OCI-M1 (cell line): ENCODE measurements around the gene GPR151.
"Not testable (repeated sequence)": the region's sequence is repeated elsewhere in the genome, so short reads cannot be mapped to it uniquely, and the experiment has no call there.

Experiments
- DNase-seq: peaks from one replicate; lab custom pipeline; 2025; lab: John Stamatoyannopoulos, UW

Gene GPR151

GRCh38 chr5:146516151-146516475 is at the start of gene GPR151:
TSS of gene GPR151 (minus strand) at chr5:146516190. CDS start at chr5:146516113, 77 bp downstream.
- DNase-seq, result peak; percentile 35

DNA sequence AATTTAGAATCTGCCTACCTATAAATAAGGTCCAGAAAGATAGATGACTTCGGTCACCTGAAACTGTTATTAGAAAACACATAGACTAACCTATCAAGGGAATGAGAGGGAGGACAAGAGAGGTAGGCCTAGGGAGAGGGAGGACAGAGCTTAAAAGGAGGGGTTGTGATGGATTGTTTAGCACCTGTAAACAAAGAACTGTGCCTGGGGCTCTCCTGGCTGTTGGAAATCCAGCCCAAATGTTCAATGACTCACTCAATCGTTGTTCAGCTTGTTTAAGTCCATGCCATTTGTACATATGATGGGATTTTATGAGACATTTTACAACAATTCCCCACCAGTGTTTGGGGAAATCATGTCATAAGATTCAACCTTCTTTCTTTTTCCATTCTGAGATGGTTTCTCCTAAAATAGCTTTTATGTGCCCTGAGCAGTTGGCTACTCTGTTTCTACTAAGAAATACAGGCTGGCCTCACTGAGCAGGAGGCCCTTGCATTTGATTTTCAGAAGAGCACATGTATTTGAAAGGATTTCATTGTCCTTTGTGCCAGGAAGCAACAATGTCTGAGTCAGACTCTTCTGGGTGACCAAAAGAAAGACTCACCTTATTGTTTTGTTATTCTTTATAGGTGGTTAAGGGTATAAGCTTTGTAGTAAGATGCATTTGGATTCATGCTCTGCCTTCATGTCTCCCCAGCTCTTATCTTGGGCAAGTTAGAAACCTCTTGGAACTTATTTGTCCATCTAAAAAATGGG is 48.2 kb upstream of the GPR151 start:
- no peak for DNase-seq

GRCh38 chr5:146562461-146562860 is 46.5 kb upstream of the GPR151 start:
- no peak for DNase-seq

DNA sequence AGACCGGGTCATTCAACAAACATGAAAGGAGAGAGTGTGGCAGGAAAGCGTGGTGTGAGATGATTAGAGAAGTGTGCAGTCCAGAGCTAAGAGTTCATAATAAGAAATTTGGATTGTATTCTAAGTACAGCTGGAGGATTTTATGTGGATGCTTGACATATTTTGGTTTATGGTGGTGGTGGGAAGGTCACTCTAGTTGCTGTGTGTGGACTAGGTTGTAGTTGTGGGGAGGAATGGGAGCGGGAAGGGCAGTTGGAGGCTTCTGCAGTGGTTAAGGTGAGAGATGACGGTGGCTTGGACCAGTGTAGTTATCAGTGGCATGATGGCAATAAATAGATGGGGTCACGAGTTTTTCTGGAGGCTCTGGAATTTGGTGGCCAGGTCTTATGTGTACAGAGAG is 45.7 kb upstream of the GPR151 start:
- DNase-seq, result no peak

DNA sequence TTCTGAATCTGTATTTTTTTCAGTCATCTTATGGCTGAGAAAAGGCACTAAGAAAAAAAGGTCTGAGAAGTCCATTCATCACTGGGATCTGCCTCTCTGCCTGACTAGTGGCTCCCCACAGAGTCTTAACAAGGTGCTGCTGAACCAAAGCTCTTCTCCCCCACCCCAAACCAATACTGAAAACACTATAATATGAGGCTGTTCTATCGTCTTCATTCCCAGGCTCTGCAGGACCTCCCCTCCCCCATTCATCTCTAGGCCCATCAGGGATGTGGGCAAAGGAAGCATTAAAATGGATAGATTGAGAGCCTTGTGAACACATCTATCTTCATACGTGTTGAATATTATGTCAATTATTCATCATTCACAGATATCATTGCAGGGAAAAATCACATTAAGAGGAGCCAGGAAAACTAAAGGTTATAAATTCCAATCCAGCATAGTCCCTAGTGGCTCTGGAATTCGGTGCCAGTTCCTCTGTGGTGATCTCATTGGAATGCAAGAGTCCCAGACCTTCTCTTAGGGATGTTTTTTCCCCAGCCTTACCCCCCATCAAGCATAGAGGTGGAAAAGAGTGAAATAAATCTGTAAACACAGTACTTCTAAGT is 44.3 kb upstream of the GPR151 start:
- no peak for DNase-seq

- not testable (repeated sequence) for DNase-seq
These were observed 40.9 kb upstream of the GPR151 start for GRCh38 chr5:146556884-146557283.

GRCh38 chr5:146553446-146553845 is 37.5 kb upstream of the GPR151 start:
- DNase-seq, result no peak

GRCh38 chr5:146549615-146550014 is 33.6 kb upstream of the GPR151 start:
- DNase-seq, result no peak

DNA sequence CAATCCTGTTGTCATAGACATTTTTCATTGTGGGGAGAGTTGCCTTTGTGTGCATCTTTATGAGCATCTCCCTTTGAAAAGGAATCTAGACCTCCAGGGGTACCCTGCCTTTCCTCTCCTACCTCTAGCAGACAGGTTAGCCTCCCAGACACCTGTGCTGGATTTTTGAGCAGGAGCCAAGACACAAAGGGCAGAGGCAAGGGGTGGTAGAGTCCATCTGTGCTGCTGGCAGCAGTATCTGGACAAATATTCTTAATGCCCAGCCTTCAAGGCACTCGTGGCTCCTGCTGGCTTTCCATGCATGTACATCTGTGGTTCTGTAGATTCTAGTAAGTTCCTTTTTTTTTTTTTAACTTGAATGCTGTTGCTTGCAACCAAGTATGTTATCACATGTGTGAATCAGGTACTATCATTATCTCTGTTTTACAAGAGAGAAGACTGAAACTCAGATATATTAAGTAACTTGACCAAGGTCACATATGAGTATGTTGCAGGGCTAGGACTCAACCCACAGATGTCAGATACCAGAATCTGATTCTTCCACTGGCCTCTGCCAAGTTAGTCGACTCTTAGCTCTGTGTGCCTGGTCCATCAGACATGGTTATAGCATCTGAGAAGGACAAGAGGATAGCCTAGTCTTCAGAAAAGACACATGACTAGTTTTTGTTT is 32.9 kb upstream of the GPR151 start:
- no peak for DNase-seq

GRCh38 chr5:146544232-146544631 is 28.2 kb upstream of the GPR151 start:
- DNase-seq, result no peak

DNA sequence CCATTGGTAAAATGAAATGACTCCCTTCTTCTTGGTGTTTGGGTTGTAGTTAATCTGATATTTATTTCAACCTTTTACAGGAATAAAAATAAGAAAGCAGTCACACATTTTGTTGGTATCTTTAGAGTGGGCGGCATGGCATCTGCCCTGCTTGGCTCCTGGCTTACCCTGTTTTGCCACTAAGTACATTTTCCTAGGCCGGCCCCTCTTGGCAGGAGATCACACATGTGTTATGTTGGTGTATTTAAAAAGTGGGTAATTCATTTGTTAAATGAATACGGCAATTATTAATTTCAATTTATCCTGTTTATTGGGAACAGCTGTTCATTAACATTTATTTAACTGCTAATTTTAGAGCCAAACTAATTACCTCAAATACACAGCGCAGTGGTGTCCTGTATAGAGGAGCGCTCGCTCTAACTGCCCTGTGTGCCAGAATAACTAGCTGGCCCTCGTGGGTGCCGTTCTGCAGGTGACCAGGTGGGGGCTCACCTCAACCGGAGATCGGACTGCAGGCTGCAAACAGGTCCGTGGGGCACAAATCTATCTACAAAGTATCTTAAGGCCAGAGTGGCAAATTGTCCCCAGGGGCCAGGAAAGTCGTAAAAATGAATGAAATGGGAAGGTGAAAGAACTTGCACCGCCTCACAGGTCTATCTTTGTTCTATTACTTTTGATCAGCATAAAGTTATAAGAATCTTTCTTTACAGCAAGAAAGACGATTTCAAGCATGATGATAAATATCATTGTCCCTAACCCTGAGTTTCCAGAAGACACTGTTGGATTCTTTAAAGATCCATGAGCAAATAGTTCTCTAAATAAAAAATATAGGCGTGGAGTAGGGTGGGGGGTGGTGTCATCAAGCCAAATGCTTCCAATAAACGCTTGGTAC is 26.2 kb upstream of the GPR151 start:
- DNase-seq, result peak; percentile 74

DNA sequence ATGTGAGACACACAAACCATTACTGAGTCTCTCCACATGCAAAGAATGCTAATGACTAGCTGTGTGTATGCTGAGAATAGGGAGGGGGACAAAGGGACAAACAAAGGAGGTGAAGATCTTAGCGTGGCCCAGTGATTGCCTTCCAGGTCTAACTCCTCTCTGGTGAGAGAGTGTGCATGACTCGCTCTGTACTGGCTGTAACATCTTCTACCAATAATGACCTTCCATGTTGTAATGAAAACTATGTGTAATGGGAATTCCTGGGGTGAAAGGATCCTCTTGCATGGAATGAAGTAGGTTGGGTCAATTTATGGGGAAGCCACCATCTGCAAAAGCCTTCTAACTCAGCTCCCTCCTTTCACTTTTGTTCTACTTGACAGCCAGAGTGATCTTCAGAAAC is 24.4 kb upstream of the GPR151 start:
- no peak for DNase-seq

GRCh38 chr5:146539973-146540372 is 24.0 kb upstream of the GPR151 start:
- DNase-seq, result no peak

- no peak for DNase-seq
These were observed 22.4 kb upstream of the GPR151 start for GRCh38 chr5:146538432-146538831.

DNA sequence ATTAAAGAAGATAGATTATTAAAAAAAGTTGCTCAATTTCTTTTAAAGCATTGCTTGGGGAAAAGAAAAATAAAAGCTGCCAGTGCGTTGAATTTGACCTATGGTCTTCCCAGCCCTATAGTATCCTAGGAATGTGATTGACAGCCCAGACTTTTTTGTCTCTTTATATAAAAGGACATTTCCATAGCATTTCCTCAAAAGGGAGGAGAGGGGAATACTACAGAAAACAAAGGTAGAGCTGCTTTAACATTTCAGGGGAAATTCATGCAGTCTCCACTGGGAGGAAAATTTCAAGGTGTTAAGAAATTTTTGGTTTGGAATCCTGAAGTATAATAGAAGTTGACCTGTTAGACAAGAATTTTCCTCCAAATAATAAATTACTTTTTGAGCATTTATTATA is 17.9 kb upstream of the GPR151 start:
- no peak for DNase-seq

- peak; percentile 85 for DNase-seq
These were observed 17.4 kb upstream of the GPR151 start for GRCh38 chr5:146533260-146533857.

DNA sequence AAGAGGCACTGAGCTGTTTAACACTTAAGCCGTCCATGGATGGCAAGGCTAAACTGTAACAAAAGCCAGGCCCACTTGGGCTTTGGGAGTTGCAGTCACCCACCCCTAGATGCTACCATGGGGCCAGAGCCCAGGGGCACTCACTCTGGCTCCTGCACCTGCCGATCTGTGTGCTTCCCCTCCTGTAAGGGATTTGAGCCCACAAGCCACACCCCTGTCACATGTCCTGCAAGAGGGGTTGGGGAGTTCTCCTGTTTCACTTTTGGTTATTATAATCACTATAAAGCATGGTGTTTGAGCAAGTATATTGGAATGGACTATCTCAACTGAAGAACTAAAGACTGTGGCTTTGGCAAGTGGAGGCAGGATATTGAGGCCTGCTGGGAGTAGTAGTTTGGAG is 14.0 kb upstream of the GPR151 start:
- peak; percentile 72 for DNase-seq

- peak; percentile 55 for DNase-seq
These were observed 12.2 kb upstream of the GPR151 start for GRCh38 chr5:146528236-146528635.

- no peak for DNase-seq
These were observed 11.8 kb upstream of the GPR151 start for GRCh38 chr5:146527785-146528184.

GRCh38 chr5:146523698-146524097 is 7.7 kb upstream of the GPR151 start:
- DNase-seq, result no peak

DNA sequence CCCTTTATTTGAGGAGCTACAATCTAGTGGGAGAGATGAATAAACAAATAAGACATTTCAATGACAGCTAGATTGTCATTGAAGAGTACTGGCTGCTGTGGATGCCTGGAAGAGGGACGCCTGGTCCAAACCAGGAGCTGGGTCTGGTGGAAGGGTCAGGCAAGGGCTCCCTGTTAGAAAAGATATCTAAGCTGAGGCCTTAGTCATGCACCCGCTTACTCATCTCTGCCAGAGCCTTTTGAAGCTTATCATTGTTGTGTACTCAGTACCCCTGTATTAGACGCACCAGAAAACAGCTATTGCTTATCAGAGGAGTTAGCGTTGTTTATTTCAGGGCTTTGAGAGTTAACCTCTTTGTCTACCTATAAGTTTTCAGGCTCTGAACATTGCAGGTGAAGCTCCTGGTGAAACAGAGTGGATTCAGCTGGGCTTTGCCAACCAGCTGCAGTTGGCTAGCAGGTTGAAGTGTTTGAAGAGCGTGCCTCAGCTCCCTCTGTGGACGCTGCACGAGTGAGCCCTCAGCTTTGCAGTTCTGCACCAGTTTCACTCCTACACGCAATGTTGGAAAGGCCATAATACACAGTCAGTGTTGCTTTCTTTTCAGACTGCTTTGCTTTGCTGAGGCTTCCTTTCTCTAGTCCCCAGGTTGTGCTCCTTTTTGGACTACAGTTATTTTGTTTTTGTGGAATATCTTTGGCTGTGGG is 5.6 kb upstream of the GPR151 start:
- DNase-seq, result peak; percentile 31
